Heart left ventricle (tissue), 13 donors: Measurements from ENCODE around the gene BTN2A1.

Experiments
- POLR2A ChIP-seq, 2 donors: fragments of 450-650 bp; IDR thresholded peaks; one replicate each; pipeline ENCODE4 v1.6.1; 2017; ENCODE audit warnings: antibody characterized with exemption in 2 of 2, mild to moderate bottlenecking in 2 of 2, moderate library complexity in 2 of 2
- TF ChIP-seq, protein P1 (sequence below), 12 donors: fragments of 200-600 bp; sonication (generic) in 4 of 12; IDR thresholded peaks; one replicate each; pipeline versions ENCODE4 v1.5.0 to v1.8.0; 2018 to 2022; ENCODE audit warnings: antibody characterized with exemption in 12 of 12, mild to moderate bottlenecking in 5 of 12
- donor health status: ischemic (EF 13 %, LVEDD 7.1; RV severe dilation, severe dysfunction).
- donor health status: DM: no; HTN: yes; CAD: no.
- donor health status: DM: no; HTN: no; CAD: no.
- donor health status: ischemic (EF 25% LVEDD 6.9; RV normal size, moderate dysfunction).
- donor health status: ischemic (EF 25% LVEDD 5.7; RV mildly dilated, moderate dysfunction).
- donor health status: ischemic (EF 35%, LVEDD 5.7; RV mildly dilated, moderate dysfunction).
- donor health status: nonischemic (EF 11% LVEDD 7.7; RV severe dilation, severe dysfunction).
- donor health status: DM: yes; HTN: yes; CAD: no.
- donor health status: PGD.
- donor health status: ischemic (EF 29% LVEDD 5.4; RV normal size, mild dysfunction).
- donor health status: nonischemic (EF 23%, LVEDD 6.1; RV moderate dilation, normal function).

DNA sequence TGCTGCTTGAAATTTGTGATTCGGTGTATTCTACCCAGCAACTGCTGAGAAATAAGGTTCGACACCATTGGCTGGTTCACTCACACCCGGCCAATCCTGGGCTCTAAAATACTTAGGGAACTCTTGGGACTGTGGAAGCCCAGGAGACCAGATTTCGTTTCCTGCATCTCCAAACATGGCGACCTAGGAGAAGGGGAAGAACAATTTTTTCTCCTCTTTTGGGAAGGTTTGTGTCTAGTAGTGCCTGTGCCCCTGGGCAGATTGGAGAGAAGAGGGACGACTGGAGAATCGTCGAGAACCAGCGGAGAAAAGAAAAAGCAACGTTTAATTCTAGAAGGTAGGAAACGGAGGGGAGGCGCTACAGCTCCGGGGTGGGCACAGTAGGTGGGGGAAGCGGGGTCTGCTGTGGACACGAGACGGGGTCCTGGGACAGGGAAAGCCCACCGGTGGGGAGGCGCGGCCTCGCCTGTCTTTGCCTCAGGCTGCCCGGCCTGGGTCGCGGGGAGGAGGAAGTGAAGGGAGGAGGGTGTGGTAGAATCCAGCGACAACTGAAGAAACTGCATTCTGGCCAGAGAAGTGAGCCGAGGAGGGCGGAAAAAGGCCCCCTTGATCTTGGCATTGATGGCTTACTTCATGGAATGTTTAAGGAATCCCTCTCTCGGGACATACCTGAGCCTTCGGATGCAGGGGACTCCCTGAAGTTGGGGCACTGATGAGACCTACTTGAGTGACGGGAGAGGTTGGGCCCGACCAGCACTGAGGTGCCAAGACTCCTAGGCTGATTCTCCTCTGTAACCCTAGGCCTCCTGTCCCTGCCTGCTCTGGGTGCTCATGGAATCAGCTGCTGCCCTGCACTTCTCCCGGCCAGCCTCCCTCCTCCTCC is at the start of gene BTN2A1:
- TF ChIP-seq, protein P1, sequence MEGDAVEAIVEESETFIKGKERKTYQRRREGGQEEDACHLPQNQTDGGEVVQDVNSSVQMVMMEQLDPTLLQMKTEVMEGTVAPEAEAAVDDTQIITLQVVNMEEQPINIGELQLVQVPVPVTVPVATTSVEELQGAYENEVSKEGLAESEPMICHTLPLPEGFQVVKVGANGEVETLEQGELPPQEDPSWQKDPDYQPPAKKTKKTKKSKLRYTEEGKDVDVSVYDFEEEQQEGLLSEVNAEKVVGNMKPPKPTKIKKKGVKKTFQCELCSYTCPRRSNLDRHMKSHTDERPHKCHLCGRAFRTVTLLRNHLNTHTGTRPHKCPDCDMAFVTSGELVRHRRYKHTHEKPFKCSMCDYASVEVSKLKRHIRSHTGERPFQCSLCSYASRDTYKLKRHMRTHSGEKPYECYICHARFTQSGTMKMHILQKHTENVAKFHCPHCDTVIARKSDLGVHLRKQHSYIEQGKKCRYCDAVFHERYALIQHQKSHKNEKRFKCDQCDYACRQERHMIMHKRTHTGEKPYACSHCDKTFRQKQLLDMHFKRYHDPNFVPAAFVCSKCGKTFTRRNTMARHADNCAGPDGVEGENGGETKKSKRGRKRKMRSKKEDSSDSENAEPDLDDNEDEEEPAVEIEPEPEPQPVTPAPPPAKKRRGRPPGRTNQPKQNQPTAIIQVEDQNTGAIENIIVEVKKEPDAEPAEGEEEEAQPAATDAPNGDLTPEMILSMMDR (IDR thresholded peaks at IDR 0.05): no peak
- TF ChIP-seq POLR2A (IDR thresholded peaks at IDR 0.05): peak in 1 of 2 donors; percentile 23
